CD4-positive, alpha-beta memory T cell (primary cell): ENCODE measurements around the gene FEM1C. TPM values are rescaled to one million over a fixed set of nuclear protein-coding genes. Genes with fewer than 3 reads are reported as not detected.

Experiments
- CTCF ChIA-PET: fragments of 350-600 bp; sonication (Branson Sonifier 250); formaldehyde crosslinking; loops from one replicate; lab custom pipeline; 2021; ENCODE audit warnings: inconsistent platforms; ENCODE audit not compliant: partially characterized antibody; lab: Charles Lee
- POLR2A ChIA-PET: fragments of 350-600 bp; sonication (Branson Sonifier 250); formaldehyde crosslinking; loops from one replicate; lab custom pipeline; 2021; ENCODE audit not compliant: partially characterized antibody; lab: Charles Lee
- DNase-seq, 5 donors: peaks; one replicate each; pipeline versions ENCODE4 v3.0.0 to v3.0.0-alpha.2; 2020 to 2022; ENCODE audit warnings: mixed read lengths in 1 of 5
- H3K27ac ChIP-seq: one replicate; pipeline ENCODE4 v1.7.0; 2013; ENCODE audit warnings: low read depth, low read length
- H3K27me3 ChIP-seq: 2 replicates; pipeline ENCODE4 v1.7.0; 2013; ENCODE audit warnings: mild to moderate bottlenecking, low read length, moderate library complexity; ENCODE audit not compliant: insufficient read depth
- H3K36me3 ChIP-seq: 2 replicates; pipeline ENCODE4 v1.7.0; 2013; ENCODE audit warnings: mild to moderate bottlenecking, low read length, moderate library complexity; ENCODE audit not compliant: insufficient read depth
- H3K4me1 ChIP-seq: 2 replicates; pipeline ENCODE4 v1.7.0; 2013; ENCODE audit warnings: mild to moderate bottlenecking, low read length, moderate library complexity; ENCODE audit not compliant: insufficient read depth
- H3K4me3 ChIP-seq, 2 donors: one replicate each; pipeline ENCODE4 v1.7.0; 2013; ENCODE audit warnings: low read length in 2 of 2, mild to moderate bottlenecking in 1 of 2
- H3K9me3 ChIP-seq, 2 donors: one replicate each; pipeline ENCODE4 v1.7.0; 2013; ENCODE audit warnings: low read length in 2 of 2, control low read depth in 1 of 2; ENCODE audit not compliant: control insufficient read depth in 1 of 2
- H3K27ac Mint-ChIP-seq, 7 donors: one replicate each; pipeline ENCODE4 v1.8.0; 2020 to 2021; ENCODE audit warnings: mixed read lengths in 7 of 7, mild to moderate bottlenecking in 6 of 7, inconsistent platforms in 3 of 7, moderate library complexity in 3 of 7
- H3K27me3 Mint-ChIP-seq, 2 donors: one replicate each; pipeline ENCODE4 v1.8.0; 2020 to 2021; ENCODE audit warnings: mixed read lengths in 2 of 2
- H3K36me3 Mint-ChIP-seq, 2 donors: one replicate each; pipeline ENCODE4 v1.8.0; 2020 to 2021; ENCODE audit warnings: mixed read lengths in 2 of 2, inconsistent platforms in 1 of 2, mild to moderate bottlenecking in 1 of 2
- H3K4me1 Mint-ChIP-seq, 4 donors: one replicate each; pipeline ENCODE4 v1.8.0; 2020 to 2021; ENCODE audit warnings: mixed read lengths in 4 of 4, mild to moderate bottlenecking in 1 of 4
- H3K4me3 Mint-ChIP-seq, 8 donors: one replicate each; pipeline ENCODE4 v1.8.0; 2020 to 2021; ENCODE audit warnings: mixed read lengths in 8 of 8, mild to moderate bottlenecking in 7 of 8, moderate library complexity in 6 of 8, inconsistent platforms in 3 of 8
- H3K9me3 Mint-ChIP-seq, 8 donors: one replicate each; pipeline ENCODE4 v1.8.0; 2020 to 2021; ENCODE audit warnings: mixed read lengths in 8 of 8, mild to moderate bottlenecking in 5 of 8, inconsistent platforms in 3 of 8, moderate library complexity in 1 of 8
- intact Hi-C: fragments of 100-400 bp; cut with micrococcal nuclease; formaldehyde crosslinking; loops from one replicate; pipeline ENCODE4 v1.15.1; 2023
- polyA plus RNA-seq, 2 donors: library from polyadenylated mRNA; unstranded; fragments of 300-500 nt; fragmentation: Illumina TruSeq; gene quantifications; one replicate each; pipeline ENCODE4 v1.2.3, GENCODE V29; 2021
- total RNA-seq, 2 experiments: library from RNA; stranded (reverse); gene quantifications; one replicate each; pipeline ENCODE4 v1.2.3, GENCODE V29; 2021

FEM1C gene
- total and polyA plus RNA-seq, 4 experiments from 2014 or later = 2.3 to 19.7 (median 10.6) TPM

- H3K27ac Mint-ChIP-seq = peak overlapping the region in 1 of 7 donors; percentile 24
These were observed 4.6 kb upstream of the FEM1C start for GRCh38 chr5:115549154-115549553.

GRCh38 chr5:115548683-115549082 lies 4.1 kb upstream of the FEM1C start:
- Histone ChIP-seq H3K27me3 (no peaks in the 10 kb centered on the region), H3K4me3 (no peak overlapping the region), H3K9me3 (peaks cover 0 to 3% of the 10 kb centered on the region in 2 donors), H3K36me3 (no peaks in the 10 kb centered on the region), H3K4me1 (peaks cover 4% of the 10 kb centered on the region), H3K27ac (no peak overlapping the region)
- no peak for DNase-seq
- H3K27me3 Mint-ChIP-seq = peaks cover 3 to 9% of the 10 kb centered on the region in 2 donors
- peaks cover 0 to 8% (median 4%) of the 10 kb centered on the region in 8 donors for H3K9me3 Mint-ChIP-seq
- H3K4me1 Mint-ChIP-seq = peaks cover 1 to 14% (median 5%) of the 10 kb centered on the region in 4 donors
- CTCF ChIA-PET = no interaction called here
- POLR2A ChIA-PET = no interaction called here
- peaks cover 0 to 11% of the 10 kb centered on the region in 2 donors for H3K36me3 Mint-ChIP-seq
- H3K27ac Mint-ChIP-seq = no peak overlapping the region
- no peak overlapping the region for H3K4me3 Mint-ChIP-seq
- intact Hi-C loops = no loop called here

More at GRCh38 chr5:115549154-115549553, 4.6 kb upstream of the FEM1C start:
- no peaks in the 10 kb centered on the region for H3K27me3 ChIP-seq
- no peak for DNase-seq
- H3K4me1 Mint-ChIP-seq = peaks cover 1 to 9% (median 4%) of the 10 kb centered on the region in 4 donors
- peaks cover 0 to 8% (median 4%) of the 10 kb centered on the region in 8 donors for H3K9me3 Mint-ChIP-seq
- peaks cover 3 to 9% of the 10 kb centered on the region in 2 donors for H3K27me3 Mint-ChIP-seq
- ChIA-PET POLR2A (no interaction called here), CTCF (no interaction called here)
- intact Hi-C loops = no loop called here
- peaks cover 4% of the 10 kb centered on the region for H3K4me1 ChIP-seq
- no peak overlapping the region for H3K4me3 ChIP-seq
- no peak overlapping the region for H3K4me3 Mint-ChIP-seq
- H3K27ac ChIP-seq = no peak overlapping the region
- H3K9me3 ChIP-seq = peaks cover 0 to 3% of the 10 kb centered on the region in 2 donors
- no peaks in the 10 kb centered on the region for H3K36me3 ChIP-seq
- H3K36me3 Mint-ChIP-seq = peaks cover 0 to 7% of the 10 kb centered on the region in 2 donors

GRCh38 chr5:115545351-115545882 lies 842 bp upstream of the FEM1C start:
- peak overlapping the region; percentile 20 to 33 for H3K4me3 ChIP-seq
- Mint-ChIP-seq H3K4me3 (peak overlapping the region in 7 of 8 donors; percentile 87 to 100 (median 95)), H3K9me3 (peaks cover 0 to 8% (median 4%) of the 10 kb centered on the region in 8 donors), H3K27me3 (no peaks in the 10 kb centered on the region), H3K27ac (peak overlapping the region; percentile 93 to 99 (median 98)), H3K4me1 (peaks cover 22 to 46% (median 31%) of the 10 kb centered on the region in 4 donors), H3K36me3 (peaks cover 15 to 38% of the 10 kb centered on the region in 2 donors)
- peaks cover 37% of the 10 kb centered on the region for H3K4me1 ChIP-seq
- H3K27ac ChIP-seq = peak overlapping the region; percentile 97
- H3K9me3 ChIP-seq = peaks cover 0 to 3% of the 10 kb centered on the region in 2 donors
- H3K36me3 ChIP-seq = no peaks in the 10 kb centered on the region
- no peak for DNase-seq
- H3K27me3 ChIP-seq = no peaks in the 10 kb centered on the region
- ChIA-PET CTCF (interaction anchor here (1.4 to 2.0 kb wide), 2 partner anchors 17 to 80 kb away, joined by 3 to 9 read pairs; partner anchors contain the start of gene TMED7), POLR2A (interaction anchor here (1.2 to 3.8 kb wide), 8 partner anchors 22 to 539 kb away, joined by 3 to 35 read pairs (median 16); partner anchors contain the start of genes AP3S1, ATG12, CCDC112 and COMMD10)
- intact Hi-C loops = loop anchor here (2.0 kb wide), 3 partner anchors 283 to 539 kb away; partner anchors contain the start of genes COMMD10 and PGGT1B

GRCh38 chr5:115544043-115544435 lies 536 bp downstream of the FEM1C start:
- intact Hi-C loops = loop anchor here (1.0 to 2.0 kb wide), 6 partner anchors 82 to 541 kb away; partner anchors contain the start of genes AP3S1, ATG12, CCDC112 and COMMD10
- H3K9me3 Mint-ChIP-seq = peaks cover 0 to 8% (median 4%) of the 10 kb centered on the region in 8 donors
- no peaks in the 10 kb centered on the region for H3K27me3 ChIP-seq
- peak; percentile 57 to 77 (median 65) for DNase-seq
- H3K36me3 Mint-ChIP-seq = peaks cover 28 to 51% of the 10 kb centered on the region in 2 donors
- H3K36me3 ChIP-seq = peaks cover 11% of the 10 kb centered on the region
- peaks cover 34 to 60% (median 44%) of the 10 kb centered on the region in 4 donors for H3K4me1 Mint-ChIP-seq
- peak overlapping the region; percentile 64 to 71 for H3K4me3 ChIP-seq
- peak overlapping the region; percentile 93 to 100 (median 95) for H3K4me3 Mint-ChIP-seq
- H3K4me1 ChIP-seq = peaks cover 51% of the 10 kb centered on the region
- peak overlapping the region; percentile 97 for H3K27ac ChIP-seq
- H3K27me3 Mint-ChIP-seq = no peaks in the 10 kb centered on the region
- H3K27ac Mint-ChIP-seq = peak overlapping the region; percentile 95 to 99 (median 97)
- peaks cover 0 to 3% of the 10 kb centered on the region in 2 donors for H3K9me3 ChIP-seq
- CTCF ChIA-PET = interaction anchor here (0.8 to 2.1 kb wide), 6 partner anchors 10 to 241 kb away, joined by 3 to 13 read pairs (median 4); partner anchors contain the start of gene TMED7
- POLR2A ChIA-PET = interaction anchor here (0.9 to 3.8 kb wide), 13 partner anchors 9 to 541 kb away, joined by 3 to 35 read pairs (median 6); partner anchors contain the start of genes AP3S1, ATG12, CCDC112 and COMMD10

- Mint-ChIP-seq H3K27me3 (no peaks in the 10 kb centered on the region), H3K9me3 (peaks cover 0 to 8% (median 4%) of the 10 kb centered on the region in 8 donors), H3K4me1 (peaks cover 38 to 65% (median 48%) of the 10 kb centered on the region in 4 donors), H3K36me3 (peaks cover 33 to 56% of the 10 kb centered on the region in 2 donors), H3K4me3 (peak overlapping the region; percentile 93 to 100 (median 95)), H3K27ac (peak overlapping the region; percentile 95 to 99 (median 97))
- peak overlapping the region; percentile 64 to 71 for H3K4me3 ChIP-seq
- intact Hi-C loops = loop anchor here (1.0 to 2.0 kb wide), 7 partner anchors 9 to 541 kb away; partner anchors contain the start of genes AP3S1, ATG12, CCDC112 and COMMD10
- peaks cover 13% of the 10 kb centered on the region for H3K36me3 ChIP-seq
- ChIA-PET POLR2A (interaction anchor here (0.9 to 3.8 kb wide), 14 partner anchors 9 to 541 kb away, joined by 3 to 35 read pairs (median 6); partner anchors contain the start of genes AP3S1, ATG12, CCDC112 and COMMD10), CTCF (interaction anchor here (0.8 to 2.1 kb wide), 7 partner anchors 9 to 302 kb away, joined by 3 to 13 read pairs (median 3); partner anchors contain the start of gene TMED7)
- peak in 4 of 5 donors; percentile 63 to 68 (median 66) for DNase-seq
- peaks cover 0 to 3% of the 10 kb centered on the region in 2 donors for H3K9me3 ChIP-seq
- H3K4me1 ChIP-seq = peaks cover 56% of the 10 kb centered on the region
- H3K27me3 ChIP-seq = no peaks in the 10 kb centered on the region
- peak overlapping the region; percentile 97 for H3K27ac ChIP-seq
These were observed 1.1 kb downstream of the FEM1C start for GRCh38 chr5:115543365-115544042.

- ChIA-PET POLR2A (interaction anchor here (0.9 to 3.5 kb wide), 9 partner anchors 12 to 299 kb away, joined by 3 to 35 read pairs (median 3); partner anchors contain the start of genes AP3S1, ATG12, TICAM2 and TMED7), CTCF (interaction anchor here (1.2 to 2.1 kb wide), 4 partner anchors 17 to 302 kb away, joined by 3 to 13 read pairs (median 3); no protein-coding TSS in a partner anchor)
- Histone ChIP-seq H3K27me3 (no peaks in the 10 kb centered on the region), H3K36me3 (peaks cover 13% of the 10 kb centered on the region), H3K4me1 (peaks cover 63% of the 10 kb centered on the region), H3K27ac (peak overlapping the region; percentile 97), H3K9me3 (peaks cover 0 to 3% of the 10 kb centered on the region in 2 donors), H3K4me3 (peak overlapping the region; percentile 12 to 71)
- H3K27me3 Mint-ChIP-seq = no peaks in the 10 kb centered on the region
- peaks cover 44 to 72% (median 55%) of the 10 kb centered on the region in 4 donors for H3K4me1 Mint-ChIP-seq
- H3K36me3 Mint-ChIP-seq = peaks cover 38 to 62% of the 10 kb centered on the region in 2 donors
- peak overlapping the region; percentile 70 to 99 (median 97) for H3K27ac Mint-ChIP-seq
- H3K4me3 Mint-ChIP-seq = peak overlapping the region; percentile 93 to 100 (median 95)
- H3K9me3 Mint-ChIP-seq = peaks cover 0 to 8% (median 4%) of the 10 kb centered on the region in 8 donors
- no peak for DNase-seq
- intact Hi-C loops = loop anchor here (1.0 kb wide), 1 partner anchor 9 kb away; no protein-coding TSS in a partner anchor
These were observed 1.8 kb downstream of the FEM1C start for GRCh38 chr5:115542651-115543364.
